H1 (cell line): ENCODE measurements around the gene DSC3.

Experiments
- ASH2L ChIP-seq: fragments of 200-600, 300-600 bp; sonication (generic); IDR thresholded peaks from one replicate; pipeline ENCODE4 v1.7.1; 2017; ENCODE audit warnings: low read length
- ATF3 ChIP-seq: IDR thresholded peaks from 2 replicates; pipeline ENCODE4 v1.6.1; 2011; ENCODE audit warnings: low read depth, mild to moderate bottlenecking, low read length; ENCODE audit not compliant: insufficient read depth
- BRCA1 ChIP-seq: IDR thresholded peaks from 2 replicates; pipeline ENCODE4 v1.6.1; 2012; ENCODE audit warnings: low read depth, low read length, improper control_type of control experiment
- CBX8 ChIP-seq: fragments of 300-800, 300-1000 bp; sonication (generic); IDR thresholded peaks from 2 replicates; pipeline ENCODE4 v1.7.1; 2016; ENCODE audit warnings: low read depth, low read length, borderline replicate concordance
- CHD2 ChIP-seq: IDR thresholded peaks from 2 replicates; pipeline ENCODE4 v1.6.1; 2012; ENCODE audit warnings: low read length, improper control_type of control experiment
- CTCF ChIP-seq, 3 experiments: IDR thresholded peaks; 1 replicate in 2 of 3; 2 replicates in 1 of 3; pipeline versions ENCODE4 v1.5.1 to v1.6.1; 2011; ENCODE audit warnings: low read length in 3 of 3, mild to moderate bottlenecking in 3 of 3, inconsistent platforms in 2 of 3, low read depth in 1 of 3, moderate library complexity in 1 of 3; ENCODE audit not compliant: insufficient read depth in 1 of 3; ENCODE audit errors: control extremely low read depth in 1 of 3
- JUN ChIP-seq: IDR thresholded peaks from 2 replicates; pipeline ENCODE4 v1.6.1; 2011; ENCODE audit warnings: low read depth, mild to moderate bottlenecking, improper control_type of control experiment, low read length
- JUND ChIP-seq: IDR thresholded peaks from 2 replicates; pipeline ENCODE4 v1.6.1; 2011; ENCODE audit warnings: mild to moderate bottlenecking, improper control_type of control experiment, low read length
- POLR2A ChIP-seq, 2 experiments: IDR thresholded peaks; 1 replicate in 1 of 2; 2 replicates in 1 of 2; pipeline ENCODE4 v1.6.1; 2011; ENCODE audit warnings: low read depth in 2 of 2, low read length in 2 of 2, mild to moderate bottlenecking in 2 of 2; ENCODE audit errors: control extremely low read depth in 1 of 2
- POLR2AphosphoS5 ChIP-seq: IDR thresholded peaks from 2 replicates; pipeline ENCODE4 v1.6.1; 2011; ENCODE audit warnings: low read depth, low read length
- TCF12 ChIP-seq: IDR thresholded peaks from 2 replicates; pipeline ENCODE4 v1.6.1; 2011; ENCODE audit warnings: low read depth, mild to moderate bottlenecking, low read length
- YY1 ChIP-seq: IDR thresholded peaks from 2 replicates; pipeline ENCODE4 v1.6.1; 2011; ENCODE audit warnings: low read depth, mild to moderate bottlenecking, low read length
- TF ChIP-seq, protein P1 (sequence below): IDR thresholded peaks from 2 replicates; pipeline ENCODE4 v1.6.1; 2012; ENCODE audit warnings: inconsistent platforms

DNA sequence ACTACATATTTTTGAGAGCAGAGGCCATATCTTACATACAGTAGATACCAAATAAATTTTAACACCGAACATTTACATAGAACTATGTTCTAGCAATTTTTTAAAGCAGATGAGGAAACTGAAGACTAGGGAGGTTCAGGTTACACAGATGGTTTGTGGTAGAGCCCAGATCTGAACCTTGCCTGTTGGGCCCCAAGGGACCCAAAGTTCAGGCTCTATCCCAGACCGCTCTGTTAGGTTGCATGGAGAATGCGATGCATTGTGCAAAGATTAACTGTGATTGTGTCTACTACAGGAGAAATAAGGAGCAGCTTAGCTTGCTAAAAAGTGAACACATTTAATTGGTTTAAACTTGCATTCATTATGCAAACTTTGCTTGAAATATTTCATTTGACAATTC, 16.4 kb upstream of the DSC3 start:
- TF ChIP-seq ATF3 (no peak), POLR2A (IDR thresholded peaks at IDR 0.05; ENCODE audit: control extremely low read depth in 1 of 2, low read depth in 2 of 2, low read length in 2 of 2) (no peak), CTCF (IDR thresholded peaks at IDR 0.05; ENCODE audit: control extremely low read depth in 1 of 3, insufficient read depth in 1 of 3, low read depth in 1 of 3, low read length in 3 of 3) (no peak), TCF12 (no peak), CHD2 (no peak), JUN (no peak), CBX8 (no peak), JUND (no peak), YY1 (no peak), POLR2AphosphoS5 (no peak), BRCA1 (no peak), ASH2L (no peak)
- TF ChIP-seq, protein P1, sequence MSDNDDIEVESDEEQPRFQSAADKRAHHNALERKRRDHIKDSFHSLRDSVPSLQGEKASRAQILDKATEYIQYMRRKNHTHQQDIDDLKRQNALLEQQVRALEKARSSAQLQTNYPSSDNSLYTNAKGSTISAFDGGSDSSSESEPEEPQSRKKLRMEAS: no peak
